HepG2 (cell line): ENCODE results near the gene SOAT2. TPM values are rescaled to one million over a fixed set of nuclear protein-coding genes. Genes with fewer than 3 reads are reported as not detected.
A peak's percentile ranks its signal among the peaks of the same experiment; 100 is the strongest.

Source experiments
- CBX2 ChIP-seq, 2 experiments: fragments of 200-600 bp in 1 of 2; sonication (generic); formaldehyde crosslinking in 1 of 2; IDR thresholded peaks; 2 replicates each; pipeline versions ENCODE4 v1.7.0 to v1.8.1; 2018 to 2022; ENCODE audit warnings: low read depth in 2 of 2, low read length in 1 of 2, mild to moderate bottlenecking in 1 of 2, missing genetic modification reagents in 1 of 2
- CREM ChIP-seq, 2 experiments: sonication (generic) in 1 of 2; formaldehyde crosslinking in 1 of 2; IDR thresholded peaks; 2 replicates each; pipeline versions ENCODE4 v1.4.0 to v1.6.1; 2016 to 2020; ENCODE audit warnings: antibody characterized with exemption in 1 of 2, mild to moderate bottlenecking in 1 of 2, missing genetic modification reagents in 1 of 2
- ETS1 ChIP-seq: sonication (generic); formaldehyde crosslinking; IDR thresholded peaks from 2 replicates; pipeline ENCODE4 v1.4.0; 2020; ENCODE audit warnings: missing genetic modification reagents
- GABPB1 ChIP-seq: IDR thresholded peaks from 2 replicates; pipeline ENCODE4 v1.6.1; 2016; ENCODE audit warnings: mild to moderate bottlenecking, missing genetic modification reagents, moderate library complexity, missing compliant biosample characterization
- HNF1B ChIP-seq: sonication (generic); formaldehyde crosslinking; IDR thresholded peaks from 2 replicates; pipeline ENCODE4 v1.5.1; 2020; ENCODE audit warnings: mild to moderate bottlenecking, moderate library complexity, missing genetic modification reagents
- KDM5B ChIP-seq: sonication (generic); formaldehyde crosslinking; IDR thresholded peaks from 2 replicates; pipeline ENCODE4 v1.4.0; 2020; ENCODE audit warnings: missing genetic modification reagents, mild to moderate bottlenecking, borderline replicate concordance
- MAX ChIP-seq: IDR thresholded peaks from 2 replicates; pipeline ENCODE4 v1.6.1; 2012; ENCODE audit warnings: inconsistent platforms
- NFKB2 ChIP-seq: sonication (generic); formaldehyde crosslinking; IDR thresholded peaks from 2 replicates; pipeline ENCODE4 v1.4.0; 2020; ENCODE audit warnings: missing genetic modification reagents, borderline replicate concordance
- NKX3-1 ChIP-seq: sonication (generic); formaldehyde crosslinking; IDR thresholded peaks from 2 replicates; pipeline ENCODE4 v1.5.0; 2020; ENCODE audit warnings: missing genetic modification reagents
- NR2C2 ChIP-seq: sonication (generic); formaldehyde crosslinking; IDR thresholded peaks from 2 replicates; pipeline ENCODE4 v1.4.0; 2020; ENCODE audit warnings: missing genetic modification reagents, mild to moderate bottlenecking, moderate library complexity, borderline replicate concordance
- PCBP2 ChIP-seq: fragments of 200-400 bp; formaldehyde crosslinking; optimal IDR thresholded peaks from 2 replicates; pipeline ENCODE3; 2018; ENCODE audit warnings: low read length, low read depth; ENCODE audit not compliant: poor library complexity, severe bottlenecking
- RAD21 ChIP-seq: fragments of 450-650 bp; formaldehyde crosslinking; IDR thresholded peaks from 2 replicates; pipeline ENCODE4 v1.5.0; 2020; ENCODE audit warnings: mild to moderate bottlenecking
- RARA ChIP-seq: IDR thresholded peaks from 2 replicates; pipeline ENCODE4 v1.6.1; 2016; ENCODE audit warnings: missing genetic modification reagents, missing compliant biosample characterization
- SIX4 ChIP-seq: sonication (generic); formaldehyde crosslinking; IDR thresholded peaks from 2 replicates; pipeline ENCODE4 v1.4.0; 2020; ENCODE audit warnings: missing genetic modification reagents
- ZBTB43 ChIP-seq: sonication (generic); formaldehyde crosslinking; conservative IDR thresholded peaks from 2 replicates; pipeline ENCODE4 v1.4.0; 2020; ENCODE audit warnings: missing genetic modification reagents
- ZNF687 ChIP-seq: sonication (generic); formaldehyde crosslinking; IDR thresholded peaks from 2 replicates; pipeline ENCODE4 v1.5.1; 2020; ENCODE audit warnings: mild to moderate bottlenecking, missing genetic modification reagents, moderate library complexity
- ZNF83 ChIP-seq: sonication (generic); formaldehyde crosslinking; IDR thresholded peaks from 2 replicates; pipeline ENCODE4 v1.4.0; 2020; ENCODE audit warnings: missing genetic modification reagents, mild to moderate bottlenecking, borderline replicate concordance
- ZNF883 ChIP-seq: sonication (generic); formaldehyde crosslinking; IDR thresholded peaks from 2 replicates; pipeline ENCODE4 v1.5.1; 2020; ENCODE audit warnings: mild to moderate bottlenecking, missing genetic modification reagents; ENCODE audit errors: not compliant biosample characterization
- polyA plus RNA-seq, 8 experiments: library from polyadenylated mRNA; depleted of rRNA in 3 of 8; stranded (reverse) in 7 of 8; unstranded in 1 of 8; fragments of >200 nt; fragmentation: Illumina TruSeq in 4 of 8; extraction: Trizol in 4 of 8; gene quantifications; 2 replicates each; pipeline versions ENCODE4 v1.2.1 to v1.2.3, GENCODE V29; 2011 to 2016; ENCODE audit warnings: low read depth in 4 of 8, missing spikeins in 1 of 8, mixed read lengths in 1 of 8; ENCODE audit not compliant: insufficient read depth in 1 of 8
- total RNA-seq, 5 experiments: library from RNA; depleted of rRNA; stranded (reverse); fragments of >200 nt; fragmentation: Illumina TruSeq; extraction: Trizol; gene quantifications; 2 replicates each; pipeline ENCODE4 v1.2.3, GENCODE V29; 2016; ENCODE audit warnings: low read depth in 1 of 5

Gene SOAT2
- total and polyA plus RNA-seq, 2 of the 13 experiments (the other 11 are each of a cell fraction or from before 2014, with no cell fraction given) = 14.9 to 108 TPM

GRCh38 chr12:53078425-53079225, 24.7 kb upstream of the SOAT2 start (continued):
- TF ChIP-seq GABPB1 (CRISPR knock-in tag) (no peak), KDM5B (no peak; the same call in 1 of the 2 replicates), NFKB2 (peak; percentile 7; the same call in 1 of the 2 replicates), ZNF883 (CRISPR knock-in tag) (peak; percentile 10), MAX (peak; percentile 67), RAD21 (peak; percentile 29; the same call in 1 of the 2 replicates), CREM (IDR thresholded peaks at IDR 0.05) (no peak), CREM (CRISPR knock-in tag; IDR thresholded peaks at IDR 0.05) (no peak), CBX2 (IDR thresholded peaks at IDR 0.05; ENCODE audit: low read depth, low read length) (no peak), CBX2 (CRISPR knock-in tag; IDR thresholded peaks at IDR 0.05; ENCODE audit: low read depth) (no peak), ZNF687 (CRISPR knock-in tag) (peak; percentile 57; the same call in 1 of the 2 replicates), ZNF83 (CRISPR knock-in tag) (no peak), ETS1 (CRISPR knock-in tag) (no peak), NR2C2 (CRISPR knock-in tag) (0 out of 2 replicates have a peak, but pooled peaks have one; percentile 2), NKX3-1 (0 out of 2 replicates have a peak, but pooled peaks have one; percentile 49), PCBP2 (no peak), ZBTB43 (CRISPR knock-in tag) (no peak; the same call in none of the 2 replicates), SIX4 (CRISPR knock-in tag) (no peak), RARA (no peak), HNF1B (CRISPR knock-in tag) (peak; percentile 55)
